ENCODE results near the gene ACOT7. TPM values are rescaled to one million over a fixed set of nuclear protein-coding genes. Genes with fewer than 3 reads are reported as not detected.

ACOT7 gene
- total and polyA plus RNA-seq, 10 donors = 10.6 to 31.5 (median 20.3) TPM

DNA sequence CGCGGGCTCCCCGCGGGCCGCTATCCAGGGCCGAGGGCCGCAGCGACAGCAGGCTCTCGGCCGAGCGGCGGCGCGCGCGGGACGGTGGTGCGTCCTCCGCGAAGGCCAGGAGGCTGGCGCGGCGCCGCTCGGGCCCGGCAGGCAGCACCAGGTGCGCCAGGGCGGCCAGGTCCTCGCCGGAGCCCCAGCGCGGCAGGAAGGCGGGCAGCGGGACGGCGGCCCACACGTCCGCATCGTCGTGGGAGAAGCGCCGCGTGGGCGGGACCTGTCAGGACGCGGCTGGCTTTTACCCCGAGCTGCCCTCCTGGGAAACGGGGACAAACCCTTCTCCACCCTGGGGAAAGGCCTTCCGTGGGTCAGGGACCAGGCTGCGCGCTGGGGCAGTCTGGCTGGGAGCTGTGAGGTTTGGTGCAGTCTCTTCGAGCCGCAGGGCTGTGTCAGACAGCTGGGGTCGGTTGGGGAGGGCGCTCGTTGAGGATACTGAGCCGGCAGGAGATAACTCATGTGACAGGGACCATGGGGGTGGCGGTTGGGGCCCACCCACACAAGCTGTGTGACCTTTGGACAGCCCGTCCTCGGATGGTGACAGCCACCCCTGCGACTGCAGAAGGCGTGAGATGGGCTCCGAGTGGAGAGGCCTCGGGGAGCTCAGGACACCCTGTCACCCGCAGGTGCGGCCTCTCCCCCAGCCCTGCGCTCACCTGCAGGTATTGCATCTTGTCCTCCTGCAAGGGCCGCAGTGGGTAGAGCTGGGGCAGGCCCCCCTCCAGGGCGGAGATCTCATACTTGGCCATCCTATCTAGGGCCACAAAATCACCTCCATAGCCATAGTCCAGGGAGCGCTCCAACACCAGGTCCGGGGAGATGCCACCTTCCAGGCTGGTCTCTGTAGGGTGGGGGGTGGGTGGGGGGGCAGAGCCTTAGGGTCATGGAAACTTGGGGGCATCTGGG, 143.6 kb downstream of the ACOT7 start:
- TF ChIP-seq CTCF (IDR thresholded peaks at IDR 0.05 in 8 of 11, conservative IDR thresholded peaks at IDR 0.05 in 3 of 11) (no peak), POLR2AphosphoS5 (IDR thresholded peaks at IDR 0.05) (peak in 1 of 3 donors; percentile 38)
- Histone ChIP-seq H3K4me3 (peak overlapping the region in 2 of 8 donors; percentile 22 to 55), H3K4me1 (peaks cover 25 to 68% (median 41%) of the 10 kb centered on the region in 6 donors), H3K9me3 (no peaks in the 10 kb centered on the region), H3K27me3 (replicated peaks in 1 of 7) (peaks cover 10 to 78% (median 50%) of the 10 kb centered on the region in 7 donors), H3K27ac (no peak overlapping the region), H3K36me3 (peaks cover 0 to 5% (median 0%) of the 10 kb centered on the region in 6 donors)
- DNase-seq = no peak
- 14 to 43% (median 19%) methylated on average over 10 to 71 of the region's 71 CpGs for WGBS, 5 donors
- intact Hi-C loops (cut with DNase I; ENCODE audit: low total_unique reads) = loop anchor here (5.0 kb wide), 2 partner anchors 92 to 157 kb away; no protein-coding TSS in a partner anchor

GRCh38 chr1:6248932-6249738, 144.4 kb downstream of the ACOT7 start:
- H3K27me3 ChIP-seq (replicated peaks in 1 of 7) = peaks cover 10 to 86% (median 56%) of the 10 kb centered on the region in 7 donors

GRCh38 chr1:6248161-6248776, 145.3 kb downstream of the ACOT7 start:
- H3K27ac ChIP-seq = peak overlapping the region in 3 of 8 donors; percentile 10 to 55 (median 32)
- H3K36me3 ChIP-seq = no peaks in the 10 kb centered on the region
- no peak for DNase-seq
- no peaks in the 10 kb centered on the region for H3K9me3 ChIP-seq
- intact Hi-C loops (cut with DNase I; ENCODE audit: low total_unique reads) = loop anchor here (5.0 kb wide), 2 partner anchors 94 to 159 kb away; no protein-coding TSS in a partner anchor
- H3K4me3 ChIP-seq = peak overlapping the region in 1 of 8 donors; percentile 32
- WGBS, 5 donors = 62 to 91% (median 78%) methylated on average over 11 to 14 of the region's 14 CpGs
- H3K27me3 ChIP-seq (replicated peaks in 1 of 7) = peaks cover 10 to 95% (median 65%) of the 10 kb centered on the region in 7 donors
- TF ChIP-seq POLR2A (IDR thresholded peaks at IDR 0.05) = no peak
- peak; percentile 50 to 77 (median 60) for TF ChIP-seq POLR2AphosphoS5 (IDR thresholded peaks at IDR 0.05)
- H3K4me1 ChIP-seq = peaks cover 25 to 69% (median 46%) of the 10 kb centered on the region in 6 donors

More at GRCh38 chr1:6248932-6249738, 144.4 kb downstream of the ACOT7 start:
- no peak for DNase-seq
- Histone ChIP-seq H3K4me1 (peaks cover 25 to 69% (median 47%) of the 10 kb centered on the region in 6 donors), H3K27ac (peak overlapping the region in 2 of 8 donors; percentile 32 to 55), H3K36me3 (peaks cover 0 to 5% (median 0%) of the 10 kb centered on the region in 6 donors), H3K4me3 (peak overlapping the region in 7 of 8 donors; percentile 8 to 55 (median 21)), H3K9me3 (no peaks in the 10 kb centered on the region)
- intact Hi-C loops (cut with DNase I; ENCODE audit: low total_unique reads) = loop anchor here (5.0 kb wide), 2 partner anchors 93 to 158 kb away; no protein-coding TSS in a partner anchor
- 2 to 13% (median 5%) methylated on average over 25 to 96 of the region's 96 CpGs for WGBS, 5 donors
- TF ChIP-seq POLR2AphosphoS5 (IDR thresholded peaks at IDR 0.05) = peak; percentile 55 to 82 (median 72)
- no peak for TF ChIP-seq POLR2A (IDR thresholded peaks at IDR 0.05)
- TF ChIP-seq CTCF (IDR thresholded peaks at IDR 0.05 in 8 of 11, conservative IDR thresholded peaks at IDR 0.05 in 3 of 11) = peak in 1 of 11 experiments; percentile 10

DNA sequence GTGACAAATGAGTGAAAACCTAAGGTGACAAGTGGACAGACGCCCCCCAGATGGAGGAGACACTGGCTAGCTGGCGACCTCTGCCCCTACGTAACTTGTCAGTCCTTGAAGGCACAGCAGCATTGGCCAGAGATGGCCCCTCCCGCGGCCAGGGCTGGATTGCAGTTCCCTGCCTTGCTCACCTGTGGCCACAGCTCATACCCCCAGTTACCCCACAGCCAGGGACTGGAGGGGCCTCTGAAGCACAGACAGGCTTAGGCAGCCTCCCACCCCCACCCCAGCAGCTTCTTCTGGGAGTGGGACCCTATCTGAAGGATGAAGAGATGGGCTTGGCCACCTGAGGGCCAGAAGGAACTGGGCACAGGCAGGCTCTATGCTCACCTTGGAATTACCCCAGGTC, 145.9 kb downstream of the ACOT7 start:
- 68 to 84% (median 76%) methylated on average over 5 of the region's 5 CpGs; no CpG with 5 or more reads in 1 of the 5 donors for WGBS, 5 donors
- Histone ChIP-seq H3K4me1 (peaks cover 25 to 71% (median 47%) of the 10 kb centered on the region in 6 donors), H3K36me3 (no peaks in the 10 kb centered on the region), H3K27me3 (replicated peaks in 1 of 7) (peaks cover 10 to 100% (median 71%) of the 10 kb centered on the region in 7 donors), H3K4me3 (no peak overlapping the region), H3K27ac (peak overlapping the region in 2 of 8 donors; percentile 10 to 55), H3K9me3 (no peaks in the 10 kb centered on the region)
- intact Hi-C loops (cut with DNase I; ENCODE audit: low total_unique reads) = loop anchor here (5.0 kb wide), 2 partner anchors 95 to 160 kb away; no protein-coding TSS in a partner anchor
- TF ChIP-seq CTCF (IDR thresholded peaks at IDR 0.05 in 8 of 11, conservative IDR thresholded peaks at IDR 0.05 in 3 of 11) (no peak), POLR2A (IDR thresholded peaks at IDR 0.05) (no peak), POLR2AphosphoS5 (IDR thresholded peaks at IDR 0.05) (no peak)
- no peak for DNase-seq
